NCI-H2196 (cell line): ENCODE measurements around the gene GPR153.
A peak's percentile ranks its signal among the peaks of the same experiment; 100 is the strongest.

ENCODE experiments used
- DNase-seq: peaks from one replicate; lab custom pipeline; 2025; ENCODE audit not compliant: unreplicated experiment; lab: John Stamatoyannopoulos, UW

The GPR153 gene

GRCh38 chr1:6249739-6250689 is 10.9 kb downstream of the GPR153 start:
- DNase-seq = peak; percentile 21

- peak; percentile 25 for DNase-seq
Observed at GRCh38 chr1:6248932-6249738, 11.8 kb downstream of the GPR153 start.

- no peak for DNase-seq
Observed at GRCh38 chr1:6248161-6248776, 12.6 kb downstream of the GPR153 start.

GRCh38 chr1:6247651-6248050 is 13.2 kb downstream of the GPR153 start:
- no peak for DNase-seq

- DNase-seq = peak; percentile 86
Observed at GRCh38 chr1:6246497-6247467, 14.1 kb downstream of the GPR153 start.

GRCh38 chr1:6245869-6246496 is 14.9 kb downstream of the GPR153 start:
- peak; percentile 88 for DNase-seq

GRCh38 chr1:6245086-6245868 is 15.6 kb downstream of the GPR153 start:
- peak; percentile 94 for DNase-seq

- DNase-seq = no peak
Observed at GRCh38 chr1:6244401-6245049, 16.4 kb downstream of the GPR153 start.

GRCh38 chr1:6243993-6244392 is 16.9 kb downstream of the GPR153 start, which contains the start of gene HES3:
TSS of gene HES3 (plus strand) at chr1:6244179. CDS start at chr1:6244366, 187 bp downstream.
- DNase-seq = no peak

- no peak for DNase-seq
Observed at GRCh38 chr1:6243053-6243834, 17.7 kb downstream of the GPR153 start.

- DNase-seq = no peak
Observed at GRCh38 chr1:6241887-6242740, 18.8 kb downstream of the GPR153 start.

- DNase-seq = no peak
Observed at GRCh38 chr1:6241107-6241886, 19.6 kb downstream of the GPR153 start.

GRCh38 chr1:6239950-6240768 is 20.7 kb downstream of the GPR153 start:
- DNase-seq = peak; percentile 14

- no peak for DNase-seq
Observed at GRCh38 chr1:6239213-6239752, 21.6 kb downstream of the GPR153 start.

- DNase-seq = no peak
Observed at GRCh38 chr1:6237093-6237492, 23.8 kb downstream of the GPR153 start.
